GM12874 (cell line): ENCODE data around the gene EPS8L2.

Experiments used
- TF ChIP-seq, protein P1 (sequence below): IDR thresholded peaks from 2 replicates; pipeline ENCODE4 v1.5.1; 2011; ENCODE audit warnings: low read depth, mild to moderate bottlenecking, control low read depth, low read length, moderate library complexity; ENCODE audit not compliant: insufficient read depth

Gene EPS8L2

DNA sequence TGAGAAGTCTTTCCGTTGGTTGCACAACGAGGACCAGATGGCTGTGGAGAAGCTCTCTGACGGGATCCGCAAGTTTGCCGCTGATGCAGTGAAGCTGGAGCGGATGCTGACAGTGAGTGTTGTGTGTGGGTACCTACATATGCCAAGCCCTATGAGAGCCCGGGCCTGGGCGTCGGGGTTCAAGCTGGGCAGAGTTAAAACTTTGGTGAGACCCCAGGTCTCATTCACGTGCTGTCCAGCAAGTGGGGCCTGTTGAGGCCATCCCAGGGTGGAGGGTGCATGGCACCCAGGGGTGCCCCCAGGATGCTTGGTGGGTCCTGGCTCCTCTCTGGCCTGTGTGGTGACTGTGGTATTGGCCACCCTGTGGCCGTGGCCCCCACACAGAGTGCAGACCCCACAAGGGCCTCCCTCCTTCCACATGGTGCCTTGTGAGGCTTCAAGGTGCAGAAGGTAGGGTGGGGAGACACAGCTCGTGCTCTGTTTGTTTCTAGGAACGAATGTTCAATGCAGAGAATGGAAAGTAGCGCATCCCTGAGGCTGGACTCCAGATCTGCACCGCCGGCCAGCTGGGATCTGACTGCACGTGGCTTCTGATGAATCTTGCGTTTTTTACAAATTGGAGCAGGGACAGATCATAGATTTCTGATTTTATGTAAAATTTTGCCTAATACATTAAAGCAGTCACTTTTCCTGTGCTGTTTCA is 58.4 kb downstream of the EPS8L2 start:
- TF ChIP-seq, protein P1, sequence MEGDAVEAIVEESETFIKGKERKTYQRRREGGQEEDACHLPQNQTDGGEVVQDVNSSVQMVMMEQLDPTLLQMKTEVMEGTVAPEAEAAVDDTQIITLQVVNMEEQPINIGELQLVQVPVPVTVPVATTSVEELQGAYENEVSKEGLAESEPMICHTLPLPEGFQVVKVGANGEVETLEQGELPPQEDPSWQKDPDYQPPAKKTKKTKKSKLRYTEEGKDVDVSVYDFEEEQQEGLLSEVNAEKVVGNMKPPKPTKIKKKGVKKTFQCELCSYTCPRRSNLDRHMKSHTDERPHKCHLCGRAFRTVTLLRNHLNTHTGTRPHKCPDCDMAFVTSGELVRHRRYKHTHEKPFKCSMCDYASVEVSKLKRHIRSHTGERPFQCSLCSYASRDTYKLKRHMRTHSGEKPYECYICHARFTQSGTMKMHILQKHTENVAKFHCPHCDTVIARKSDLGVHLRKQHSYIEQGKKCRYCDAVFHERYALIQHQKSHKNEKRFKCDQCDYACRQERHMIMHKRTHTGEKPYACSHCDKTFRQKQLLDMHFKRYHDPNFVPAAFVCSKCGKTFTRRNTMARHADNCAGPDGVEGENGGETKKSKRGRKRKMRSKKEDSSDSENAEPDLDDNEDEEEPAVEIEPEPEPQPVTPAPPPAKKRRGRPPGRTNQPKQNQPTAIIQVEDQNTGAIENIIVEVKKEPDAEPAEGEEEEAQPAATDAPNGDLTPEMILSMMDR, result no peak

DNA sequence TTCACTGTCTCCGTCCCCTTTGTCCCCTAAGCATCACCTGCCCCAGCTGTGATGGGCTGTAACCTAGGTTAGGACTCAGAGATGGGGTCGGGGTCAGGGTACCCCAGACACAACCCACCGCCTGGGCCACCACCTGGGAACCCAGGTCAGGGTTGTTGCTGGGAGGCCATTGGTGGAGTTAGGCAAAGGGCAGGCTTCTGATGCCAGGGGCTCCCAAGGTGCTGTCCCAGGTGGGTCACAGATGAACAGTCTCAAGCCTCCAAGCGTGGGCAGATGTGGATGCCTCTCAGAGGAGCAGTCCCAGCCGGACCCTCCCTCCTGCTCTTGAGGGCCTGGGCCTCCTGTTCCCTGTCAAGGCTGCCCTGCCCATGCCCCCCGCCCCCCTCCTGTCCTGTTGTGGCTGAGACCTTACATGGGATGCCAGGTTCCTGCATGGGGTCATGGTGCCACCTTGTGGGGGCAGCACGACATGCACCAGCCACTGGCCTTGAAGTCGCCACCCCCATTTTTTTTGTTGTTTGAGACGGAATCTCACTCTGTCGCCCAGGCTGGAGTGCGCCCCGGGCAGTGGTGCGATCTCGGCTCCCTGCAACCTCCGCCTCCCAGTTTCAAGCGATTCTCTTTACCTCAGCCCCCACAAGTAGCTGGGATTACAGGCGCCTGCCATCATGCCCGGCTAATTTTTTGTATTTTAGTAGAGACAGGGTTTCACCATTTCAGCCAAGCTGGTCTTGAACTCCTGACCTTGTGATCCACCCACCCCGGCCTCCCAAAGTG is 59.2 kb downstream of the EPS8L2 start:
- TF ChIP-seq, protein P1, result peak; percentile 75

DNA sequence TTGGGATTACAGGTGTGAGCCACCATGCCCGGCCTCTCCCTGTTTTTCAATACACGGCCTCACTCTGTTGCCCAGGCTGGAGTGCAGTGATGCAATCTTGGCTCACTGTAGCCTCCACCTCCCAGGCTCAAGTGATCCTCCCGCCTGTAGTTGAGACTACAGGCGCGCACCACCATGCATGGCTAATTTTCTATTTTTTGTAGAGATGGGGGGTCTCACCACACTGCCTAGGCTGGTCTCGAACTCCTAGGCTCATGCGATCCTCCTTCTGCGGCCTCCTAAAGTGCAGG is 59.7 kb downstream of the EPS8L2 start:
- TF ChIP-seq, protein P1, result no peak

DNA sequence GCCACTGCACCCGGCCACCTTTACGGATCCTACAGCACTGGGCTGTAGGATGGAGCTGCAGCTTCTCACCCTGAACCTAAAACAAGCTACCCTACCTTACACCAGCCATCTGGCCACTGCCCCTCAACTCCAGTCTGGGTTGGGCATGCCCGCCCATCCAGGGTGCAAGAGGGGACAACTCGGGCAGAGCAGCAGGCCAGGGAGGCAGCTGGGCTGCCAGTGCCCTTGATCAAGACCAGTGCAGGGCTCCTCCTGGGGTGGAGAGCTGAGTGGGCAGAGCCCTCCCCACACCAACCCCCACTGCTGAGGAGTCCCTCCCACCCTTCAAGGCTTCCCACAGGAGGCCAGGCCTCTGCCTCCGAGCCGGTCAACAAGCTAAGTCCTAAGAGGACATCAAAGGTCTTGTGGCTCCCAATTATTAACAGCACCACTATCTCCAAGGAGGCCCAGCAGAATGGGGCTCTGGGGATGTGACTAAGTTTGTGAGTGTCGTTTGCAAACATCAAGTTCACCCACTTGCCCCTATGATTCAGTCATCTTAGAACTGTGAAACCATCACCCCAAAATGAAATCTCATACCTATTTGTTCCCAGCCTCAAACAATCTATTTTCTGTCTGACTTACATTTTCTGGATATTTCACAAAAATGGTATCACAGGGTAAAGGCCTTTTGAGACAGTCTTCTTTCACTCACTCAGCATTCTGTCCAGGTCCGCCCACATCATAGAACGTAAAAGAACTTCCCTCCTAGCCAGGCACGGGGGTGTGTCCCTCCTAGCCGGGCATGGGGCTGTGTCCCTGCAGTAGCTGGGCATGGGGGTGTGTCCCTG is 60.3 kb downstream of the EPS8L2 start:
- TF ChIP-seq, protein P1, result no peak

DNA sequence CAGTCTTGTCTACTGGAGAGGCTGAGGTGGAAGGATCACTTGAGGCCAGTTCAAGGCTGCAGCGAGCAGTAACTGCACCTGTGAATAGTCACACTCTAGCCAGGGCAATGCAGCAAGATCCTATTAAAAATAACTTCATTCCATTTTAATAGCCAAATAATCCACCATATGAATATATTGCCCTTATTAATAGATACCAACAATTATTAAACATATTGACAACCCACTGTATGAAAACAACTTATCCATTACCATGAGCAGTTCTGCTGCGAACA is 60.8 kb downstream of the EPS8L2 start:
- TF ChIP-seq, protein P1, result no peak

DNA sequence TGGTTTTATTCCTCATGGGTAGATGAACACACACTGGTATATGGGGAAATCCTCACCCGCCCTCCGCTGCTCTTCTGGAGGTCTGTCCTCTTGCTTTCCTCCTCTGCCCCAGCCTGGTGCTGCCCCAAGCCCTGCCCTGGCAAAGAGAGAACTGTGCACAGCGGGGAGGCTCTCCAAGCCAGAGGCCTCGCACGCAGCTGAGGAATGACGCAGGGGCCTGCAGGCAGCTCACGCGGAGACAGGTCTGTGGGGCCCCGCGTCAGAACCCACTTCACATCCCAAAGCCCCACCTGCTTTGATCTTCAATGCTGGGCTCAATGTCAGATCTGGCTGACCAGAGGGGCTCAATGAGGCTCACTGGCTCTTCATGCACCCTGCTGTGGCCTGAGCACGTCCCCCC is 61.2 kb downstream of the EPS8L2 start:
- TF ChIP-seq, protein P1, result no peak

DNA sequence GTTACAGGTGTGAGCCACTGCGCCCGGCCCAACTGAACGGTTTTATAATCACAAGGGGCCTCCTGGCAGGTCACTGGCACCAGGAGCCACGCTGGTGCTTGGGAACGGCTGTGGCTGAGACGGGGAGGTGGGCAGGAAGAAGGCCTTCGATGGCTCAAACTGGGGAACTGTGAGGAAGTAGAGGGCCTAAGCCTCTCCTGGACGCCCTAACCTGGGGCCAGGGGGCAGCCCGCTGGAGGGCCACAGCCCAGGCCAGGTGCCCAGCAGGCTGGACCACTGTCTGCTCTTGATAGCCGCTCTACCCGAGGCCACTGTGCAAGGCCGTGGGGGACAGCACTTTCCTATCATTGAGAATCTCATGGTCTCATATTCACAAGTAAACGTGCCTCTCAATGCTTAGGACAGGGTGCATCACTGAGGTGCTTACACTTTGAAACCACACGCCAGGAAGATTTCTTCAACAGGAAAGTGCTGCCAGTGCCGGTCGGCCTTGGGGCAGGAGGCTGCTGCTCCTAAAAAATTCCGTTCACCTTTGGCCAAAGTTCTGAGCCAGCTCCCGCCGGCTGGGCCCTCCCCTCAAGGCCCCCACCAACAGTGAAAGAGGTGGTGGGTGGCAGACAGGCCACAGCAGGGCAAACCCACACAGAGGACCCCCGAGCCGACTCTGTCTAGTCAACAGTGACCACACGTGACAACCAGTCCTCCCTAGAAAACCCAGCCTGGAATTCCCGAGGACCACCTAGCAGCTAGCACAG is 64.0 kb downstream of the EPS8L2 start:
- TF ChIP-seq, protein P1, result no peak
